H1 (cell line): ENCODE data around the gene RNASEL. TPM values are rescaled to one million over a fixed set of nuclear protein-coding genes. Genes with fewer than 3 reads are reported as not detected.

Source experiments
- CTCF ChIA-PET: fragments of 300-600 bp; sonication (Branson Sonifier 250); formaldehyde crosslinking; loops from one replicate; lab custom pipeline; 2021; ENCODE audit not compliant: partially characterized antibody; lab: Charles Lee
- POLR2A ChIA-PET: fragments of 300-600 bp; sonication (Branson Sonifier 250); formaldehyde crosslinking; loops from one replicate; lab custom pipeline; 2021; ENCODE audit warnings: inconsistent platforms; ENCODE audit not compliant: partially characterized antibody; lab: Charles Lee
- DNase-seq, 2 experiments: peaks; one replicate each; pipeline versions ENCODE4 v3.0.0 to v3.0.0-alpha.2; 2010 to 2022; ENCODE audit warnings: low spot score in 2 of 2, low read depth in 1 of 2, mixed read lengths in 1 of 2
- FAIRE-seq: peaks from 2 replicates; lab custom pipeline; 2011; peaks lifted over from hg19 to GRCh38; lab: Jason Lieb, UNC
- H2AFZ ChIP-seq: 2 replicates; pipeline ENCODE4 v1.8.1; 2012; ENCODE audit warnings: low read length, inconsistent platforms
- H2AK5ac ChIP-seq: 2 replicates; pipeline ENCODE4 v1.6.1; 2013; ENCODE audit warnings: low read depth, low read length
- H2BK120ac ChIP-seq: replicated peaks from 2 replicates; pipeline ENCODE3; 2013; ENCODE audit warnings: low read depth, low read length, inconsistent platforms
- H2BK12ac ChIP-seq: 2 replicates; pipeline ENCODE4 v1.6.1; 2013; ENCODE audit warnings: low read depth, low read length
- H2BK15ac ChIP-seq: 2 replicates; pipeline ENCODE4 v1.6.1; 2013; ENCODE audit warnings: low read length
- H2BK20ac ChIP-seq: 2 replicates; pipeline ENCODE4 v1.6.1; 2013; ENCODE audit warnings: low read length
- H2BK5ac ChIP-seq: 2 replicates; pipeline ENCODE4 v1.6.1; 2013; ENCODE audit warnings: low read depth, low read length
- H3K14ac ChIP-seq: 2 replicates; pipeline ENCODE4 v1.6.1; 2013; ENCODE audit warnings: inconsistent platforms; ENCODE audit not compliant: insufficient read length
- H3K18ac ChIP-seq: 2 replicates; pipeline ENCODE4 v1.6.1; 2013; ENCODE audit warnings: low read length; ENCODE audit errors: extremely low read depth
- H3K23ac ChIP-seq: 2 replicates; pipeline ENCODE4 v1.6.1; 2013; ENCODE audit warnings: inconsistent platforms; ENCODE audit not compliant: insufficient read length
- H3K23me2 ChIP-seq: 2 replicates; pipeline ENCODE4 v1.6.1; 2013; ENCODE audit warnings: low read depth, low read length
- H3K27ac ChIP-seq: 2 replicates; pipeline ENCODE4 v1.6.1; 2011; ENCODE audit warnings: low read depth, low read length, inconsistent platforms
- H3K27me3 ChIP-seq, 4 experiments: replicated peaks in 1 of 4; 1 replicate in 1 of 4; 2 replicates in 3 of 4; pipeline versions ENCODE4 v1.6.1 to v1.8.1; 2011 to 2013; ENCODE audit warnings: low read length in 3 of 4, mild to moderate bottlenecking in 3 of 4, inconsistent platforms in 2 of 4, mixed read lengths in 2 of 4, moderate library complexity in 1 of 4; ENCODE audit not compliant: control insufficient read depth in 3 of 4, insufficient read depth in 3 of 4; ENCODE audit errors: extremely low read depth in 1 of 4
- H3K36me3 ChIP-seq, 4 experiments: 2 replicates each; pipeline versions ENCODE4 v1.6.1 to v1.8.1; 2011 to 2013; ENCODE audit warnings: mild to moderate bottlenecking in 4 of 4, low read length in 3 of 4, moderate library complexity in 2 of 4, control low read depth in 1 of 4, inconsistent platforms in 1 of 4; ENCODE audit not compliant: insufficient read depth in 4 of 4, control insufficient read depth in 2 of 4
- H3K4ac ChIP-seq: replicated peaks from 2 replicates; pipeline ENCODE3; 2013; ENCODE audit warnings: low read length, low read depth, mixed read lengths, inconsistent platforms; ENCODE audit not compliant: insufficient read length
- H3K4me1 ChIP-seq, 4 experiments: replicated peaks in 1 of 4; 1 replicate in 1 of 4; 2 replicates in 3 of 4; pipeline versions ENCODE4 v1.6.1 to v1.8.1; 2011 to 2013; ENCODE audit warnings: low read length in 3 of 4, inconsistent platforms in 2 of 4, mixed read lengths in 1 of 4; ENCODE audit not compliant: insufficient read depth in 4 of 4, control insufficient read depth in 3 of 4
- H3K4me2 ChIP-seq, 2 experiments: 2 replicates each; pipeline versions ENCODE4 v1.6.1 to v1.8.1; 2011 to 2013; ENCODE audit warnings: low read depth in 2 of 2, low read length in 2 of 2, control low read depth in 1 of 2, inconsistent platforms in 1 of 2, mild to moderate bottlenecking in 1 of 2; ENCODE audit not compliant: insufficient read depth in 1 of 2
- H3K4me3 ChIP-seq, 4 experiments: fragments of 200-600, 300-600 bp in 1 of 4; sonication (generic), shearing (Covaris generic), sonication (Bioruptor Twin) in 1 of 4; 2 replicates each; pipeline versions ENCODE4 v1.5.1 to v1.8.1; 2011 to 2016; ENCODE audit warnings: low read length in 4 of 4, low read depth in 3 of 4, control low read depth in 2 of 4, inconsistent platforms in 2 of 4, mild to moderate bottlenecking in 2 of 4, mixed read lengths in 1 of 4, moderate library complexity in 1 of 4; ENCODE audit not compliant: insufficient read depth in 2 of 4; ENCODE audit errors: extremely low read depth in 1 of 4
- H3K56ac ChIP-seq: replicated peaks from 2 replicates; pipeline ENCODE3; 2013; ENCODE audit warnings: low read depth, mild to moderate bottlenecking, mixed read lengths, low read length, inconsistent platforms; ENCODE audit not compliant: insufficient read length
- H3K79me1 ChIP-seq: 2 replicates; pipeline ENCODE4 v1.6.1; 2013; ENCODE audit warnings: low read depth, low read length, control low read depth
- H3K79me2 ChIP-seq, 2 experiments: 2 replicates each; pipeline versions ENCODE4 v1.6.1 to v1.8.1; 2012 to 2013; ENCODE audit warnings: low read length in 2 of 2, mild to moderate bottlenecking in 2 of 2, inconsistent platforms in 1 of 2; ENCODE audit not compliant: insufficient read depth in 2 of 2, control insufficient read depth in 1 of 2
- H3K9ac ChIP-seq, 4 experiments: replicated peaks in 1 of 4; 1 replicate in 1 of 4; 2 replicates in 3 of 4; pipeline versions ENCODE4 v1.6.1 to v1.8.1; 2011 to 2013; ENCODE audit warnings: low read depth in 3 of 4, low read length in 3 of 4, control low read depth in 2 of 4, mild to moderate bottlenecking in 2 of 4, moderate library complexity in 2 of 4, inconsistent platforms in 1 of 4; ENCODE audit errors: extremely low read depth in 1 of 4
- H3K9me3 ChIP-seq, 2 experiments: 2 replicates each; pipeline versions ENCODE4 v1.6.1 to v1.8.1; 2012 to 2013; ENCODE audit warnings: mild to moderate bottlenecking in 2 of 2, moderate library complexity in 2 of 2, control low read depth in 1 of 2, inconsistent platforms in 1 of 2, low read depth in 1 of 2, low read length in 1 of 2, mixed read lengths in 1 of 2; ENCODE audit not compliant: insufficient read depth in 2 of 2
- H4K20me1 ChIP-seq, 2 experiments: replicated peaks in 1 of 2; 2 replicates each; pipeline versions ENCODE3 to v1.8.1; 2011 to 2013; ENCODE audit warnings: inconsistent platforms in 2 of 2, low read length in 2 of 2, mild to moderate bottlenecking in 1 of 2; ENCODE audit not compliant: insufficient read depth in 2 of 2, control insufficient read depth in 1 of 2
- H4K5ac ChIP-seq: 2 replicates; pipeline ENCODE4 v1.6.1; 2013; ENCODE audit warnings: low read length, low read depth, mixed read lengths, inconsistent platforms; ENCODE audit not compliant: insufficient read length
- H4K8ac ChIP-seq: 2 replicates; pipeline ENCODE4 v1.8.0; 2013; ENCODE audit warnings: mild to moderate bottlenecking, moderate library complexity, low read length, inconsistent platforms; ENCODE audit not compliant: insufficient read depth; ENCODE audit errors: extremely low read depth
- H4K91ac ChIP-seq: replicated peaks from 2 replicates; pipeline ENCODE3; 2013; ENCODE audit warnings: low read length, mixed read lengths, inconsistent platforms; ENCODE audit not compliant: insufficient read length
- CBX5 ChIP-seq: fragments of 300-800, 300-1000 bp; sonication (generic); IDR thresholded peaks from 2 replicates; pipeline ENCODE4 v1.7.1; 2016; ENCODE audit warnings: antibody characterized with exemption, low read length, low read depth
- HDAC2 ChIP-seq, 2 experiments: fragments of 300-600 bp in 1 of 2; sonication (generic) in 1 of 2; IDR thresholded peaks; 2 replicates each; pipeline ENCODE4 v1.6.1; 2011 to 2012; ENCODE audit warnings: low read depth in 2 of 2, low read length in 2 of 2, mild to moderate bottlenecking in 2 of 2, moderate library complexity in 2 of 2, borderline replicate concordance in 1 of 2, inconsistent platforms in 1 of 2
- SIN3A ChIP-seq, 2 experiments: IDR thresholded peaks in 1 of 2; conservative IDR thresholded peaks in 1 of 2; 2 replicates each; pipeline ENCODE4 v1.6.1; 2011 to 2012; ENCODE audit warnings: low read length in 2 of 2, improper control_type of control experiment in 1 of 2, low read depth in 1 of 2, mild to moderate bottlenecking in 1 of 2
- WGBS, 2 experiments: shearing (Covaris generic) in 1 of 2; methylation state at CpG; one replicate each; pipeline versions ENCODE4 v1.1.6 to v1.1.7; 2013 to 2015; ENCODE audit warnings: low lambda C conversion rate in 2 of 2, mixed read lengths in 2 of 2, inconsistent platforms in 1 of 2, low coverage in 1 of 2, missing lambda C conversion rate in 1 of 2; ENCODE audit not compliant: insufficient replicate concordance in 2 of 2, insufficient coverage in 1 of 2, insufficient read length in 1 of 2; ENCODE audit errors: extremely low coverage in 1 of 2, missing lambda C conversion rate in 1 of 2; 5-methylcytosine and 5-hydroxymethylcytosine counted together
- polyA plus RNA-seq, 7 experiments: library from polyadenylated mRNA; depleted of rRNA in 3 of 7; stranded (reverse) in 5 of 7; unstranded in 2 of 7; fragments of >200 nt in 5 of 7; fragments of 200-250 nt in 2 of 7; gene quantifications; 1 replicate in 5 of 7; 2 replicates in 1 of 7; 4 replicates in 1 of 7; pipeline versions ENCODE4 v1.2.1 to v1.2.3, GENCODE V29; 2011 to 2013; ENCODE audit warnings: missing spikeins in 2 of 7, mixed read lengths in 2 of 7
- total RNA-seq: library from RNA; stranded (reverse); fragmentation: NEBNext Ultra II Directional; extraction: Animal tissue kit (Norgen Biotek cat#: 25700); gene quantifications from 2 replicates; pipeline ENCODE4 v1.2.1, GENCODE V29; 2021

Gene RNASEL
- total and polyA plus RNA-seq, 2 of the 8 experiments (the other 6 are each of a cell fraction or from before 2014, with no cell fraction given), result 0.39 to 0.78 TPM

GRCh38 chr1:182608845-182609610 is 20.0 kb upstream of the RNASEL start:
- Histone ChIP-seq H3K79me1 (no peaks in the 10 kb centered on the region), H2BK12ac (no peak overlapping the region), H3K18ac (no peak overlapping the region), H4K20me1 (no peaks in the 10 kb centered on the region), H3K9ac (no peak overlapping the region), H2BK5ac (no peak overlapping the region; the same call in 1 of the 2 replicates), H3K14ac (no peak overlapping the region), H3K4me2 (no peak overlapping the region), H4K5ac (no peak overlapping the region), H4K91ac (no peak overlapping the region), H3K36me3 (no peaks in the 10 kb centered on the region; a peak in 1 of 8 replicates), H3K27me3 (peaks cover 0 to 33% (median 20%) of the 10 kb centered on the region in 4 experiments; a peak in 6 of 7 replicates), H3K56ac (no peak overlapping the region), H3K9me3 (no peaks in the 10 kb centered on the region), H3K4ac (no peak overlapping the region), H2BK15ac (no peak overlapping the region), H2BK20ac (no peak overlapping the region), H3K79me2 (no peaks in the 10 kb centered on the region), H4K8ac (no peak overlapping the region), H2AFZ (no peak overlapping the region), H2BK120ac (no peak overlapping the region), H3K4me3 (no peak overlapping the region), H3K23me2 (peaks cover 1% of the 10 kb centered on the region; the same call in 1 of the 2 replicates), H3K27ac (no peak overlapping the region), H3K4me1 (peaks cover 10 to 27% (median 17%) of the 10 kb centered on the region in 4 experiments), H2AK5ac (no peak overlapping the region), H3K23ac (no peak overlapping the region)
- ChIA-PET POLR2A (interaction anchor here (0.6 to 15.0 kb wide), 4 partner anchors 7 to 257 kb away, joined by 3 to 231 read pairs (median 4); no protein-coding TSS in a partner anchor), CTCF (interaction anchor here (1.0 to 37.1 kb wide), 5 partner anchors 11 to 182 kb away, joined by 3 to 1131 read pairs (median 18); partner anchors contain the start of gene NPL)
- no peak for DNase-seq
- 88% methylated on average over 9 of the region's 9 CpGs; no CpG with 5 or more reads in 1 of the 2 experiments for WGBS, 2 experiments
- FAIRE-seq, result no peak
- TF ChIP-seq CBX5 (no peak), SIN3A (conservative IDR thresholded peaks at IDR 0.05 in 1 of 2, IDR thresholded peaks at IDR 0.05 in 1 of 2; ENCODE audit: low read depth in 1 of 2, low read length in 2 of 2) (no peak), HDAC2 (IDR thresholded peaks at IDR 0.05; ENCODE audit: borderline replicate concordance in 1 of 2, low read depth in 2 of 2, low read length in 2 of 2) (no peak)
